Measurements from ENCODE around the gene LEMD2.
"Not testable (repeated sequence)": the region's sequence is repeated elsewhere in the genome, so short reads cannot be mapped to it uniquely, and the experiment has no call there.

LEMD2 gene

GRCh38 chr6:33788694-33789549, at the start of gene LEMD2:
TSS of gene LEMD2 (minus strand) at chr6:33789130. CDS start at chr6:33789116, 14 bp downstream.
- peaks cover 31 to 48% of the 10 kb centered on the region in 2 donors for H3K4me1 Mint-ChIP-seq
- H3K9me3 Mint-ChIP-seq: no peaks in the 10 kb centered on the region
- H3K36me3 Mint-ChIP-seq: peaks cover 16 to 25% of the 10 kb centered on the region in 2 donors
- peak within 1 kb of the TSS; percentile 95 for H3K27ac Mint-ChIP-seq
- peak within 1 kb of the TSS; percentile 86 to 91 for H3K4me3 Mint-ChIP-seq
- peak; percentile 92 for DNase-seq
- ATAC-seq (replicated peaks): peak; percentile 88 to 90
- peaks cover 0 to 6% of the 10 kb centered on the region in 2 donors for H3K27me3 Mint-ChIP-seq

- H3K4me3 Mint-ChIP-seq: no peak overlapping the region
- DNase-seq: no peak
- H3K27me3 Mint-ChIP-seq: peaks cover 12 to 41% of the 10 kb centered on the region in 2 donors
- H3K36me3 Mint-ChIP-seq: peaks cover 0 to 1% of the 10 kb centered on the region in 2 donors
- H3K27ac Mint-ChIP-seq: peak overlapping the region; percentile 31
- no peak for ATAC-seq (replicated peaks)
- peaks cover 0 to 5% of the 10 kb centered on the region in 2 donors for H3K9me3 Mint-ChIP-seq
- peaks cover 11 to 12% of the 10 kb centered on the region in 2 donors for H3K4me1 Mint-ChIP-seq
These were observed 49.2 kb upstream of the LEMD2 start for GRCh38 chr6:33837971-33838665.

GRCh38 chr6:33836806-33837469, 48.0 kb upstream of the LEMD2 start:
- no peak for ATAC-seq (replicated peaks)
- Mint-ChIP-seq H3K9me3 (peaks cover 0 to 5% of the 10 kb centered on the region in 2 donors), H3K27me3 (peaks cover 12 to 36% of the 10 kb centered on the region in 2 donors), H3K4me3 (no peak overlapping the region), H3K27ac (no peak overlapping the region), H3K36me3 (peaks cover 0 to 1% of the 10 kb centered on the region in 2 donors), H3K4me1 (peaks cover 11 to 12% of the 10 kb centered on the region in 2 donors)
- no peak for DNase-seq

- ATAC-seq (replicated peaks) (no peak), DNase-seq (no peak)
- Mint-ChIP-seq H3K4me1 (peaks cover 2 to 4% of the 10 kb centered on the region in 2 donors), H3K27me3 (peaks cover 24 to 45% of the 10 kb centered on the region in 2 donors), H3K9me3 (peaks cover 0 to 5% of the 10 kb centered on the region in 2 donors), H3K36me3 (peaks cover 0 to 1% of the 10 kb centered on the region in 2 donors), H3K27ac (no peak overlapping the region), H3K4me3 (no peak overlapping the region)
These were observed 45.8 kb upstream of the LEMD2 start for GRCh38 chr6:33834401-33835392.

GRCh38 chr6:33833599-33833998, 44.7 kb upstream of the LEMD2 start:
- DNase-seq (no peak), ATAC-seq (replicated peaks) (no peak)
- H3K27me3 Mint-ChIP-seq: peaks cover 29 to 52% of the 10 kb centered on the region in 2 donors
- no peaks in the 10 kb centered on the region for H3K4me1 Mint-ChIP-seq
- no peak overlapping the region for H3K4me3 Mint-ChIP-seq
- H3K36me3 Mint-ChIP-seq: peaks cover 0 to 1% of the 10 kb centered on the region in 2 donors
- peaks cover 0 to 5% of the 10 kb centered on the region in 2 donors for H3K9me3 Mint-ChIP-seq
- H3K27ac Mint-ChIP-seq: no peak overlapping the region

GRCh38 chr6:33832831-33833230, 43.9 kb upstream of the LEMD2 start:
- not testable (repeated sequence) for ATAC-seq (replicated peaks); H3K27ac Mint-ChIP-seq; H3K4me3 Mint-ChIP-seq; DNase-seq; H3K9me3 Mint-ChIP-seq; H3K4me1 Mint-ChIP-seq; H3K36me3 Mint-ChIP-seq
- peaks cover 34 to 55% of the 10 kb centered on the region in 2 donors for H3K27me3 Mint-ChIP-seq

GRCh38 chr6:33831725-33832124, 42.8 kb upstream of the LEMD2 start:
- H3K9me3 Mint-ChIP-seq; H3K27ac Mint-ChIP-seq; H3K36me3 Mint-ChIP-seq; H3K4me1 Mint-ChIP-seq; H3K4me3 Mint-ChIP-seq; DNase-seq; ATAC-seq (replicated peaks): not testable (repeated sequence)
- peaks cover 32 to 46% of the 10 kb centered on the region in 2 donors for H3K27me3 Mint-ChIP-seq

- Mint-ChIP-seq H3K27ac (no peak overlapping the region), H3K4me1 (no peaks in the 10 kb centered on the region), H3K27me3 (peaks cover 38 to 52% of the 10 kb centered on the region in 2 donors), H3K4me3 (no peak overlapping the region), H3K9me3 (no peaks in the 10 kb centered on the region), H3K36me3 (no peaks in the 10 kb centered on the region)
- no peak for ATAC-seq (replicated peaks)
- DNase-seq: no peak
These were observed 41.8 kb upstream of the LEMD2 start for GRCh38 chr6:33830635-33831240.

- no peak for ATAC-seq (replicated peaks)
- Mint-ChIP-seq H3K27ac (no peak overlapping the region), H3K4me3 (no peak overlapping the region), H3K9me3 (no peaks in the 10 kb centered on the region), H3K36me3 (no peaks in the 10 kb centered on the region), H3K27me3 (peaks cover 39 to 51% of the 10 kb centered on the region in 2 donors), H3K4me1 (no peaks in the 10 kb centered on the region)
- no peak for DNase-seq
These were observed 40.1 kb upstream of the LEMD2 start for GRCh38 chr6:33828764-33829731.

- no peak overlapping the region for H3K27ac Mint-ChIP-seq
- H3K9me3 Mint-ChIP-seq: no peaks in the 10 kb centered on the region
- peaks cover 33 to 45% of the 10 kb centered on the region in 2 donors for H3K27me3 Mint-ChIP-seq
- no peak for ATAC-seq (replicated peaks)
- no peaks in the 10 kb centered on the region for H3K36me3 Mint-ChIP-seq
- H3K4me3 Mint-ChIP-seq: no peak overlapping the region
- no peak for DNase-seq
- no peaks in the 10 kb centered on the region for H3K4me1 Mint-ChIP-seq
These were observed 39.5 kb upstream of the LEMD2 start for GRCh38 chr6:33828452-33828763.

- no peaks in the 10 kb centered on the region for H3K36me3 Mint-ChIP-seq
- no peaks in the 10 kb centered on the region for H3K4me1 Mint-ChIP-seq
- peaks cover 37 to 46% of the 10 kb centered on the region in 2 donors for H3K27me3 Mint-ChIP-seq
- H3K27ac Mint-ChIP-seq: no peak overlapping the region
- no peak overlapping the region for H3K4me3 Mint-ChIP-seq
- no peak for ATAC-seq (replicated peaks)
- no peaks in the 10 kb centered on the region for H3K9me3 Mint-ChIP-seq
- no peak for DNase-seq
These were observed 38.9 kb upstream of the LEMD2 start for GRCh38 chr6:33827546-33828451.
